AG20443 (cell line): ENCODE results near the gene PIAS2.
"Not testable (repeated sequence)": the region's sequence is repeated elsewhere in the genome, so short reads cannot be mapped to it uniquely, and the experiment has no call there.

Experiments
- DNase-seq: peaks from one replicate; pipeline ENCODE4 v3.0.0; 2012; ENCODE audit warnings: low spot score, mixed read lengths

The PIAS2 gene

GRCh38 chr18:46832849-46833248 is 84.5 kb downstream of the PIAS2 start:
- no peak for DNase-seq

- DNase-seq: not testable (repeated sequence)
These were observed 84.9 kb downstream of the PIAS2 start for GRCh38 chr18:46832422-46832821.

GRCh38 chr18:46831434-46831833 is 85.9 kb downstream of the PIAS2 start:
- no peak for DNase-seq

- DNase-seq: no peak
These were observed 86.7 kb downstream of the PIAS2 start for GRCh38 chr18:46830633-46831032.

GRCh38 chr18:46829947-46830346 is 87.4 kb downstream of the PIAS2 start:
- no peak for DNase-seq

- no peak for DNase-seq
These were observed 87.8 kb downstream of the PIAS2 start for GRCh38 chr18:46829531-46829930.

- no peak for DNase-seq
These were observed 95.2 kb downstream of the PIAS2 start for GRCh38 chr18:46821856-46822711.

GRCh38 chr18:46820863-46821262 is 96.4 kb downstream of the PIAS2 start:
- DNase-seq: no peak

GRCh38 chr18:46815661-46816060 is 101.6 kb downstream of the PIAS2 start:
- no peak for DNase-seq

GRCh38 chr18:46814399-46814798 is 102.9 kb downstream of the PIAS2 start:
- no peak for DNase-seq

GRCh38 chr18:46812311-46812710 is 105.0 kb downstream of the PIAS2 start:
- no peak for DNase-seq

- no peak for DNase-seq
These were observed 106.8 kb downstream of the PIAS2 start for GRCh38 chr18:46810481-46811000.

- DNase-seq: no peak
These were observed 108.2 kb downstream of the PIAS2 start for GRCh38 chr18:46809145-46809544.

- DNase-seq: not testable (repeated sequence)
These were observed 121.4 kb downstream of the PIAS2 start for GRCh38 chr18:46795945-46796344.

- no peak for DNase-seq
These were observed 122.7 kb downstream of the PIAS2 start for GRCh38 chr18:46794607-46795006.

GRCh38 chr18:46793565-46793964 is 123.7 kb downstream of the PIAS2 start:
- no peak for DNase-seq

GRCh38 chr18:46789088-46789487 is 128.2 kb downstream of the PIAS2 start:
- DNase-seq: no peak

- no peak for DNase-seq
These were observed 129.6 kb downstream of the PIAS2 start for GRCh38 chr18:46787674-46788073.

GRCh38 chr18:46772357-46772756 is 144.9 kb downstream of the PIAS2 start:
- DNase-seq: no peak

GRCh38 chr18:46771141-46771540 is 146.2 kb downstream of the PIAS2 start:
- DNase-seq: no peak

GRCh38 chr18:46770708-46771107 is 146.6 kb downstream of the PIAS2 start:
- no peak for DNase-seq

GRCh38 chr18:46768166-46768921 is 149.0 kb downstream of the PIAS2 start:
- DNase-seq: no peak

- DNase-seq: no peak
These were observed 150.1 kb downstream of the PIAS2 start for GRCh38 chr18:46767217-46767616.
